AG09309 (cell line): Measurements from ENCODE around the gene PHC2.

Source experiments
- DNase-seq: peaks from one replicate; pipeline ENCODE4 v3.0.0-alpha.2; 2010; ENCODE audit warnings: low read depth
- H3K4me3 ChIP-seq: 2 replicates; pipeline ENCODE4 v1.5.1; 2011; ENCODE audit warnings: mild to moderate bottlenecking, low read depth, low read length, moderate library complexity; ENCODE audit not compliant: control insufficient read depth
- CTCF ChIP-seq: IDR thresholded peaks from 2 replicates; pipeline ENCODE4 v1.5.1; 2011; ENCODE audit warnings: mild to moderate bottlenecking, low read depth, low read length, inconsistent platforms; ENCODE audit not compliant: insufficient read depth, control insufficient read depth; ENCODE audit errors: missing control alignments

The PHC2 gene

DNA sequence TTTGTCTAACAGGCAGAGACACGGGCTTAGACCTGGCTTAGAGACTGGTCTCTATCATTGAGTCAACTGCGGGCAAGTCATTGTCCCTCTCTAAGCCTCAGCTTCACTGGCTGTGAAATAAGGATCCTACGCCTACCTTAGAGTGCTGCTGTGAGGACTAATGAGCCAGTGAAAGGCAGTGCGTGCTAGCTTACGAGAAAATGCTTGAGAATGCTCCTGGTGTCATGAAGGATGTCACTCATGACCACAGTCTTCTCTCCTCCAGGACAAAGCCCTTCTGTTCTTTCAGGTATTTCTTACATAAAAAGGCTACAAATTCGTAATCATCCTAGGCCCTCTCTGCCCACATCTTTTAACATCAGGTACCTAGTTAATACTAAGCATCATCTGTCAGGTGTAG, 93.5 kb downstream of the PHC2 start:
- TF ChIP-seq CTCF, result no peak
- no peak overlapping the region for H3K4me3 ChIP-seq
- no peak for DNase-seq

DNA sequence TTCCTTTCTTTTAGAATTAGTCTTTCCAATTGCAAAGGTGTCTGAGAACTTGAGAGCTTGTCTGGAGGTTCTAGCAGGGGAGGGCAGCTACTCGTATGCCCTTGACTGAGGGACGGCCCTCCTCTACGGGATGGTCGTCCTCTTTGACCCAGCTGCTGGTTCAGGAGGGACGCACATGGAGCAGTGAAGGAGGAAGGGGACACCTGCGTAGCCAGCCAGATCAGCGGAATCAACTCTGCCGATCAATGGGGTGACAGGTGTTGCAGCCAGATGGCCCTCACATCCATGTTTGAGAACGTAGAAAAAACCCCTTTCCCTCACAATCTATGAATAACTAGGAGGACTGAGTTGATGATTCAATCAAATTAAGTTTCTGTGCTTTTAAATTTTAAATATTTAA, 94.3 kb downstream of the PHC2 start:
- no peak for TF ChIP-seq CTCF
- no peak overlapping the region for H3K4me3 ChIP-seq
- DNase-seq, result no peak

- no peak for DNase-seq
- TF ChIP-seq CTCF, result no peak
- H3K4me3 ChIP-seq, result no peak overlapping the region
Observed at GRCh38 chr1:33335020-33335419, 95.9 kb downstream of the PHC2 start.

- no peak for TF ChIP-seq CTCF
- H3K4me3 ChIP-seq, result no peak overlapping the region
- DNase-seq, result no peak
Observed at GRCh38 chr1:33334081-33334552, 96.8 kb downstream of the PHC2 start.

DNA sequence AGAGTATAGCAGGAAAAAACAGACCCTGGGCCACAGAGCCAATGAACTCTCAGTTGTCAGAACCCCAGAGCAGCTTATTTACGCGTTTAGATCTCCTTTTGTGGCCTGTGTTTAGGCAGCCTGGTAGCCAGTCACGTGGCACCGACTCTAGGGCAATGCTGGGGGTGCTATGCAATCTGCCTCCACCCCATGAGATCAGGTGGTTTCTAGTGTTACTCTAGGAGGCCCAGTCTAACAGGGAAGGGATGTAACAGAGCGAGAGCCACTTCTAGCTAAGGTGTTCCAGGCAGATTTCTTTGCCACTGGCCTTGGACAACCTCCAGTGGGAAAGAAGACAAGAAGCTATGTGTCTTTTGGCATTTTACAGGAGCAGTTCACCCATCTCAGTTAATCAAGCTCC, 98.0 kb downstream of the PHC2 start:
- no peak for DNase-seq
- TF ChIP-seq CTCF, result no peak
- H3K4me3 ChIP-seq, result no peak overlapping the region

DNA sequence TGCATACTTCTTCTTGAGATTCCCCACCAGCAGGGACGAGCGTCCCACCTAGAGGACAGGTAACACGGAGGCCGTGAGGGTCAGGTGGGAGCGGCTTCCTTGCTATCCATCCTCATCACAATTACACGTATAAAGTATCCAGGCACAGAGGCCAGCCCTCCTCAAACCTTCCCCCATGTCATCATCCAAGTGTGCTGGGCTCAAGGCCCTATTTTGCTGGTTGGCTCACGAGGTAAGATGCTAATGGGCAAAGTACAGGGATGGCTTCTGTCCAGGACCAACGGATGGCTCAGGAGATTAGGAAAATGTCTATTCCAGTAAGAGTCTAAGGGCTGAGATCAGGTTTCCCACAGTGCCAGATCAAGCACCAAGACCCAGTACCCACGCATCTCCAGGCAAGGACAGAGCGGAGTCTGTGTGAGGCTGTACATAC, 98.5 kb downstream of the PHC2 start:
- no peak overlapping the region for H3K4me3 ChIP-seq
- no peak for TF ChIP-seq CTCF
- peak; percentile 70 for DNase-seq
